HepG2 (cell line): ENCODE measurements around the gene NDUFS7. TPM values are rescaled to one million over a fixed set of nuclear protein-coding genes. Genes with fewer than 3 reads are reported as not detected.
A peak's percentile ranks its signal among the peaks of the same experiment; 100 is the strongest.

Experiments used
- ATRX ChIP-seq: sonication (generic); formaldehyde crosslinking; IDR thresholded peaks from 2 replicates; pipeline ENCODE4 v1.4.0; 2020; ENCODE audit warnings: missing genetic modification reagents, borderline replicate concordance
- HINFP ChIP-seq: sonication (generic); formaldehyde crosslinking; IDR thresholded peaks from 2 replicates; pipeline ENCODE4 v1.4.0; 2020; ENCODE audit warnings: low read depth, mild to moderate bottlenecking, missing genetic modification reagents
- IKZF4 ChIP-seq: sonication (generic); formaldehyde crosslinking; IDR thresholded peaks from 2 replicates; pipeline ENCODE4 v1.5.1; 2020; ENCODE audit warnings: borderline replicate concordance, mild to moderate bottlenecking, low read depth, missing genetic modification reagents; ENCODE audit errors: not compliant biosample characterization
- JUND ChIP-seq: sonication (generic); formaldehyde crosslinking; IDR thresholded peaks from 2 replicates; pipeline ENCODE4 v1.8.0; 2022; ENCODE audit warnings: mild to moderate bottlenecking, missing genetic modification reagents
- KDM5B ChIP-seq: sonication (generic); formaldehyde crosslinking; IDR thresholded peaks from 2 replicates; pipeline ENCODE4 v1.4.0; 2020; ENCODE audit warnings: missing genetic modification reagents, mild to moderate bottlenecking, borderline replicate concordance
- SALL2 ChIP-seq: sonication (generic); formaldehyde crosslinking; IDR thresholded peaks from 2 replicates; pipeline ENCODE4 v1.8.1; 2023; ENCODE audit warnings: mild to moderate bottlenecking, missing genetic modification reagents, inconsistent platforms
- SIN3A ChIP-seq: IDR thresholded peaks from 2 replicates; pipeline ENCODE4 v1.6.1; 2011; ENCODE audit warnings: low read depth, mild to moderate bottlenecking, control low read depth, low read length, borderline replicate concordance
- SNAPC2 ChIP-seq: sonication (generic); formaldehyde crosslinking; IDR thresholded peaks from 2 replicates; pipeline ENCODE4 v1.8.1; 2022; ENCODE audit warnings: mild to moderate bottlenecking, missing genetic modification reagents
- ZBTB1 ChIP-seq: sonication (generic); formaldehyde crosslinking; IDR thresholded peaks from 2 replicates; pipeline ENCODE4 v1.4.0; 2020; ENCODE audit warnings: missing genetic modification reagents, borderline replicate concordance
- ZBTB20 ChIP-seq: sonication (generic); formaldehyde crosslinking; IDR thresholded peaks from 2 replicates; pipeline ENCODE4 v1.8.1; 2023; ENCODE audit warnings: missing genetic modification reagents, low read depth, mild to moderate bottlenecking, borderline replicate concordance
- ZGPAT ChIP-seq: IDR thresholded peaks from 2 replicates; pipeline ENCODE4 v1.6.1; 2016; ENCODE audit warnings: mild to moderate bottlenecking
- ZNF20 ChIP-seq: sonication (generic); formaldehyde crosslinking; IDR thresholded peaks from 2 replicates; pipeline ENCODE4 v1.4.0; 2020; ENCODE audit warnings: mild to moderate bottlenecking, moderate library complexity, missing genetic modification reagents
- ZNF260 ChIP-seq: sonication (generic); formaldehyde crosslinking; IDR thresholded peaks from 2 replicates; pipeline ENCODE4 v1.4.0; 2020; ENCODE audit warnings: missing genetic modification reagents, low read depth, mild to moderate bottlenecking, borderline replicate concordance
- ZNF292 ChIP-seq: sonication (generic); formaldehyde crosslinking; IDR thresholded peaks from 2 replicates; pipeline ENCODE4 v1.8.1; 2022; ENCODE audit warnings: mild to moderate bottlenecking, low read depth, missing genetic modification reagents, borderline replicate concordance
- ZNF431 ChIP-seq: sonication (generic); formaldehyde crosslinking; IDR thresholded peaks from 2 replicates; pipeline ENCODE4 v1.9.0; 2022; ENCODE audit warnings: missing genetic modification reagents, low read depth, mild to moderate bottlenecking, borderline replicate concordance
- ZNF501 ChIP-seq: sonication (generic); formaldehyde crosslinking; IDR thresholded peaks from 2 replicates; pipeline ENCODE4 v1.5.1; 2020; ENCODE audit warnings: mild to moderate bottlenecking, moderate library complexity, missing genetic modification reagents
- ZNF550 ChIP-seq: sonication (generic); formaldehyde crosslinking; IDR thresholded peaks from 2 replicates; pipeline ENCODE4 v1.4.0; 2020; ENCODE audit warnings: mild to moderate bottlenecking, missing genetic modification reagents, borderline replicate concordance
- ZUFSP ChIP-seq: sonication (generic); formaldehyde crosslinking; IDR thresholded peaks from 2 replicates; pipeline ENCODE4 v1.9.0; 2021; ENCODE audit warnings: missing genetic modification reagents, mild to moderate bottlenecking, borderline replicate concordance
- polyA plus RNA-seq, 8 experiments: library from polyadenylated mRNA; depleted of rRNA in 3 of 8; stranded (reverse) in 7 of 8; unstranded in 1 of 8; fragments of >200 nt; fragmentation: Illumina TruSeq in 4 of 8; extraction: Trizol in 4 of 8; gene quantifications; 2 replicates each; pipeline versions ENCODE4 v1.2.1 to v1.2.3, GENCODE V29; 2011 to 2016; ENCODE audit warnings: low read depth in 4 of 8, missing spikeins in 1 of 8, mixed read lengths in 1 of 8; ENCODE audit not compliant: insufficient read depth in 1 of 8
- total RNA-seq, 5 experiments: library from RNA; depleted of rRNA; stranded (reverse); fragments of >200 nt; fragmentation: Illumina TruSeq; extraction: Trizol; gene quantifications; 2 replicates each; pipeline ENCODE4 v1.2.3, GENCODE V29; 2016; ENCODE audit warnings: low read depth in 1 of 5

Gene NDUFS7
- total and polyA plus RNA-seq, 2 of the 13 experiments (the other 11 are each of a cell fraction or from before 2014, with no cell fraction given) = 34.3 to 66.9 TPM

GRCh38 chr19:1438035-1438932 is 54.6 kb downstream of the NDUFS7 start, which contains the start of gene RPS15 (continued):
- TF ChIP-seq ZNF292 (CRISPR knock-in tag) (peak; percentile 51; the same call in 1 of the 2 replicates), ZUFSP (CRISPR knock-in tag) (no peak), JUND (peak; percentile 81), HINFP (peak; percentile 97), ZBTB20 (CRISPR knock-in tag) (peak; percentile 87; the same call in 1 of the 2 replicates), ZNF550 (CRISPR knock-in tag) (peak; percentile 83; the same call in 1 of the 2 replicates), SIN3A (peak; percentile 68; the same call in 1 of the 2 replicates), ATRX (CRISPR knock-in tag) (no peak), ZNF431 (CRISPR knock-in tag) (no peak), ZNF501 (CRISPR knock-in tag) (peak; percentile 96), SALL2 (CRISPR knock-in tag) (peak; percentile 99), ZBTB1 (CRISPR knock-in tag) (no peak), ZNF20 (CRISPR knock-in tag) (0 out of 2 replicates have a peak, but pooled peaks have one; percentile 35), SNAPC2 (CRISPR knock-in tag) (no peak), ZGPAT (CRISPR knock-in tag) (peak; percentile 99), ZNF260 (CRISPR knock-in tag) (no peak), IKZF4 (CRISPR knock-in tag) (peak; percentile 93), KDM5B (CRISPR knock-in tag) (peak; percentile 99)
